Endothelial cell of coronary artery (primary cell): ENCODE data around the gene PRSS35. TPM values are rescaled to one million over a fixed set of nuclear protein-coding genes. Genes with fewer than 3 reads are reported as not detected.

ENCODE experiments used
- total RNA-seq: library from RNA; depleted of rRNA; stranded (reverse); fragments of >200 nt; gene quantifications from 2 replicates; pipeline ENCODE4 v1.2.3, GENCODE V29; 2014

PRSS35 gene
- 0.09 TPM in 2 replicates for total RNA-seq

GRCh38 chr6:83511901-83512681 lies at the start of gene PRSS35:
Gene PRSS35 (plus strand): TSS chr6:83512534. CDS start chr6:83523442, 10,908 bp downstream.

Other genes starting within 250 kb of the PRSS35 start
- 2.8 and 7.8 TPM in 2 replicates for gene ME1, start 81.5 kb upstream of the PRSS35 start, total RNA-seq
- not detected in 2 replicates for gene SNAP91, start 196.6 kb downstream of the PRSS35 start, total RNA-seq